K562 (cell line): Measurements from ENCODE around the gene CRADD. TPM values are rescaled to one million over a fixed set of nuclear protein-coding genes. Genes with fewer than 3 reads are reported as not detected.

Experiments
- DIDO1 ChIP-seq: fragments of 450-650 bp; IDR thresholded peaks from 2 replicates; pipeline ENCODE4 v1.6.1; 2016; ENCODE audit warnings: low read depth, missing biosample characterization, missing genetic modification characterization
- HCFC1 ChIP-seq: IDR thresholded peaks from 2 replicates; pipeline ENCODE4 v1.6.1; 2012; ENCODE audit warnings: low read depth, low read length, improper control_type of control experiment
- HDAC2 ChIP-seq: fragments of 450-650 bp; IDR thresholded peaks from 2 replicates; pipeline ENCODE4 v1.6.1; 2016; ENCODE audit warnings: mild to moderate bottlenecking
- KAT2B ChIP-seq: IDR thresholded peaks from one replicate; pipeline ENCODE4 v1.6.1; 2012; ENCODE audit warnings: low read depth, mild to moderate bottlenecking, control low read depth, inconsistent platforms, low read length, moderate library complexity
- MAFG ChIP-seq: fragments of 450-650 bp; conservative IDR thresholded peaks from 2 replicates; pipeline ENCODE4 v1.6.1; 2016; ENCODE audit warnings: missing genetic modification characterization, missing compliant biosample characterization
- MAFK ChIP-seq: IDR thresholded peaks from 2 replicates; pipeline ENCODE4 v1.6.1; 2011; ENCODE audit warnings: low read length, improper control_type of control experiment
- NUFIP1 ChIP-seq: fragments of 450-650 bp; IDR thresholded peaks from 2 replicates; pipeline ENCODE4 v1.6.1; 2018; ENCODE audit not compliant: partially characterized antibody
- PTTG1 ChIP-seq: fragments of 450-650 bp; IDR thresholded peaks from 2 replicates; pipeline ENCODE4 v1.6.1; 2016; ENCODE audit warnings: low read depth, mild to moderate bottlenecking, missing genetic modification characterization, missing compliant biosample characterization
- TARDBP ChIP-seq: fragments of 450-650 bp; IDR thresholded peaks from 2 replicates; pipeline ENCODE4 v1.6.1; 2016
- ZC3H8 ChIP-seq: fragments of 450-650 bp; IDR thresholded peaks from 2 replicates; pipeline ENCODE4 v1.6.1; 2017
- ZNF121 ChIP-seq: sonication (generic); formaldehyde crosslinking; conservative IDR thresholded peaks from 2 replicates; pipeline ENCODE4 v1.8.0; 2022; ENCODE audit warnings: missing genetic modification reagents
- ZNF239 ChIP-seq: fragments of 250-450 bp; sonication (Bioruptor Pico); IDR thresholded peaks from 2 replicates; pipeline ENCODE4 v1.4.0; 2020; ENCODE audit warnings: mild to moderate bottlenecking
- ZNF436 ChIP-seq: fragments of 250-450, 450-650 bp; sonication (Bioruptor Pico); formaldehyde crosslinking; IDR thresholded peaks from 2 replicates; pipeline ENCODE4 v1.7.0; 2020; ENCODE audit warnings: mild to moderate bottlenecking
- ZNF707 ChIP-seq: fragments of 250-450 bp; sonication (Bioruptor Pico); conservative IDR thresholded peaks from 2 replicates; pipeline ENCODE4 v1.8.0; 2022; ENCODE audit warnings: inconsistent platforms, mild to moderate bottlenecking, moderate library complexity
- ZNF785 ChIP-seq: fragments of 250-450 bp; sonication (Bioruptor Pico); IDR thresholded peaks from 2 replicates; pipeline ENCODE4 v1.4.0; 2020; ENCODE audit warnings: mild to moderate bottlenecking
- polyA plus RNA-seq, 8 experiments: library from polyadenylated mRNA; depleted of rRNA in 4 of 8; stranded (reverse) in 5 of 8; unstranded in 3 of 8; fragments of >200 nt; fragmentation: Nextera tagmentation in 2 of 8; fragmentation: Illumina TruSeq in 1 of 8; extraction: Ambion mirVana in 2 of 8; extraction: Trizol in 1 of 8; gene quantifications; 2 replicates each; pipeline versions ENCODE4 v1.2.1 to v1.2.3, GENCODE V29; 2011 to 2014; ENCODE audit warnings: inconsistent platforms in 1 of 8, missing spikeins in 1 of 8
- total RNA-seq, 7 experiments: library from RNA; depleted of rRNA in 6 of 7; stranded (reverse); fragments of >200 nt in 6 of 7; fragmentation: Illumina TruSeq in 2 of 7; extraction: Trizol in 2 of 7; gene quantifications; 2 replicates each; pipeline versions ENCODE4 v1.2.1 to v1.2.3, GENCODE V29; 2011 to 2021; ENCODE audit warnings: low replicate concordance in 1 of 7
- TF ChIP-seq, protein P1 (sequence below): IDR thresholded peaks from 2 replicates; pipeline ENCODE4 v1.6.1; 2012; ENCODE audit warnings: low read depth, low read length, improper control_type of control experiment, borderline replicate concordance
- TF ChIP-seq, protein P2 (sequence below): sonication (generic); formaldehyde crosslinking; IDR thresholded peaks from 2 replicates; pipeline ENCODE4 v1.8.0; 2023; ENCODE audit warnings: missing genetic modification reagents, mild to moderate bottlenecking, borderline replicate concordance
- TF ChIP-seq, protein P3 (sequence below): sonication (generic); formaldehyde crosslinking; IDR thresholded peaks from 2 replicates; pipeline ENCODE4 v1.8.0; 2022; ENCODE audit warnings: mild to moderate bottlenecking, missing genetic modification reagents

The CRADD gene
- total and polyA plus RNA-seq, 9 of the 15 experiments (the other 6 are each of a cell fraction or from before 2014, with no cell fraction given) = 20.5 to 41.1 (median 25.9) TPM

DNA sequence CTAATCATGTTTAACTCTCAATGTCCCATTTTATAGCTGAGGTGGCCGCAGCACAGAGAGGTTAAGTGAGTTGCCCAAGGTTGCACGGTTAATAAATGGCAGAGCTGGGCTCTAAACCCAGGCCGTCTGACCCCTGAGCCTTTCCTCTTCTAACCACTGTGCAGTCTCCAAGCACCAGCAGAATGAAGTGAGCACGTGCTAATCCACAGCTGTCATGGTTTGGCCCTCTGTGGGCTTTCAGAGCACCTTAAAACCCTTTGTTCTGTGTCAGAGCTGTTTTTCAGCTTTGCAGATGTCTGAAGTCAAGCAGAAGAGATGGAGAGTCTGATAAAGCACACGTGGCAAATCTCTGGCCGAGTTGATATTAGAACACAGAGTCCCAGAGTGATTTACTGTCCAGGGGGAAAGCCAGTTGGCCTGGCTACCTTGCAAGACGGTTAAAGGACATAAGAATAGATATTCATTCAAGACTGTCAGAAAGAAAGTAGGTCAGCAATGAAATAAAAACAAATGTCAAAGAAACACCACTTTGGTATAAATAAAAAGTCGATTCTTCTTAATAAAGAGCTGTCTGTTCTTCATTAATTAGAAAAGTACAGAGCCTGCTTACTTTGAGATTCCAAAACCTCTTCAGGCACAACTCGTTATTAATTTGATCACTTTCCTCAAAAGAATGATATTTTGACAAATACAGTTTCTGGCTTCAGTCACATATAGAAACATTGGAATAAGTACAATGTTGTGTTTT lies 107.3 kb downstream of the CRADD start (continued):
- no peak for TF ChIP-seq HCFC1
- no peak for TF ChIP-seq MAFG (tag)
- TF ChIP-seq, protein P1, sequence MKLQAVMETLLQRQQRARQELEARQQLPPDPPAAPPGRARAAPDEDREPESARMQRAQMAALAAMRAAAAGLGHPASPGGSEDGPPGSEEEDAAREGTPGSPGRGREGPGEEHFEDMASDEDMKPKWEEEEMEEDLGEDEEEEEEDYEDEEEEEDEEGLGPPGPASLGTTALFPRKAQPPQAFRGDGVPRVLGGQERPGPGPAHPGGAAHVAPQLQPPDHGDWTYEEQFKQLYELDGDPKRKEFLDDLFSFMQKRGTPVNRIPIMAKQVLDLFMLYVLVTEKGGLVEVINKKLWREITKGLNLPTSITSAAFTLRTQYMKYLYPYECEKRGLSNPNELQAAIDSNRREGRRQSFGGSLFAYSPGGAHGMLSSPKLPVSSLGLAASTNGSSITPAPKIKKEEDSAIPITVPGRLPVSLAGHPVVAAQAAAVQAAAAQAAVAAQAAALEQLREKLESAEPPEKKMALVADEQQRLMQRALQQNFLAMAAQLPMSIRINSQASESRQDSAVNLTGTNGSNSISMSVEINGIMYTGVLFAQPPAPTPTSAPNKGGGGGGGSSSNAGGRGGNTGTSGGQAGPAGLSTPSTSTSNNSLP = 0 out of 2 replicates have a peak, but pooled peaks have one; percentile 2
- TF ChIP-seq DIDO1 = 0 out of 2 replicates have a peak, but pooled peaks have one; percentile 54
- no peak for TF ChIP-seq ZNF239 (CRISPR knock-in tag)
- no peak for TF ChIP-seq ZNF121
- no peak for TF ChIP-seq TARDBP
- TF ChIP-seq ZNF707 (CRISPR knock-in tag) = no peak
- no peak for TF ChIP-seq ZC3H8
- TF ChIP-seq, protein P2, sequence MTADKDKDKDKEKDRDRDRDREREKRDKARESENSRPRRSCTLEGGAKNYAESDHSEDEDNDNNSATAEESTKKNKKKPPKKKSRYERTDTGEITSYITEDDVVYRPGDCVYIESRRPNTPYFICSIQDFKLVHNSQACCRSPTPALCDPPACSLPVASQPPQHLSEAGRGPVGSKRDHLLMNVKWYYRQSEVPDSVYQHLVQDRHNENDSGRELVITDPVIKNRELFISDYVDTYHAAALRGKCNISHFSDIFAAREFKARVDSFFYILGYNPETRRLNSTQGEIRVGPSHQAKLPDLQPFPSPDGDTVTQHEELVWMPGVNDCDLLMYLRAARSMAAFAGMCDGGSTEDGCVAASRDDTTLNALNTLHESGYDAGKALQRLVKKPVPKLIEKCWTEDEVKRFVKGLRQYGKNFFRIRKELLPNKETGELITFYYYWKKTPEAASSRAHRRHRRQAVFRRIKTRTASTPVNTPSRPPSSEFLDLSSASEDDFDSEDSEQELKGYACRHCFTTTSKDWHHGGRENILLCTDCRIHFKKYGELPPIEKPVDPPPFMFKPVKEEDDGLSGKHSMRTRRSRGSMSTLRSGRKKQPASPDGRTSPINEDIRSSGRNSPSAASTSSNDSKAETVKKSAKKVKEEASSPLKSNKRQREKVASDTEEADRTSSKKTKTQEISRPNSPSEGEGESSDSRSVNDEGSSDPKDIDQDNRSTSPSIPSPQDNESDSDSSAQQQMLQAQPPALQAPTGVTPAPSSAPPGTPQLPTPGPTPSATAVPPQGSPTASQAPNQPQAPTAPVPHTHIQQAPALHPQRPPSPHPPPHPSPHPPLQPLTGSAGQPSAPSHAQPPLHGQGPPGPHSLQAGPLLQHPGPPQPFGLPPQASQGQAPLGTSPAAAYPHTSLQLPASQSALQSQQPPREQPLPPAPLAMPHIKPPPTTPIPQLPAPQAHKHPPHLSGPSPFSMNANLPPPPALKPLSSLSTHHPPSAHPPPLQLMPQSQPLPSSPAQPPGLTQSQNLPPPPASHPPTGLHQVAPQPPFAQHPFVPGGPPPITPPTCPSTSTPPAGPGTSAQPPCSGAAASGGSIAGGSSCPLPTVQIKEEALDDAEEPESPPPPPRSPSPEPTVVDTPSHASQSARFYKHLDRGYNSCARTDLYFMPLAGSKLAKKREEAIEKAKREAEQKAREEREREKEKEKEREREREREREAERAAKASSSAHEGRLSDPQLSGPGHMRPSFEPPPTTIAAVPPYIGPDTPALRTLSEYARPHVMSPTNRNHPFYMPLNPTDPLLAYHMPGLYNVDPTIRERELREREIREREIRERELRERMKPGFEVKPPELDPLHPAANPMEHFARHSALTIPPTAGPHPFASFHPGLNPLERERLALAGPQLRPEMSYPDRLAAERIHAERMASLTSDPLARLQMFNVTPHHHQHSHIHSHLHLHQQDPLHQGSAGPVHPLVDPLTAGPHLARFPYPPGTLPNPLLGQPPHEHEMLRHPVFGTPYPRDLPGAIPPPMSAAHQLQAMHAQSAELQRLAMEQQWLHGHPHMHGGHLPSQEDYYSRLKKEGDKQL (CRISPR knock-in tag) = no peak
- no peak for TF ChIP-seq PTTG1 (tag)
- TF ChIP-seq HDAC2 = peak; percentile 75; the same call in 1 of the 2 replicates
- 0 out of 2 replicates have a peak, but pooled peaks have one; percentile 18 for TF ChIP-seq MAFK
- no peak for TF ChIP-seq NUFIP1
- TF ChIP-seq ZNF436 (CRISPR knock-in tag) = no peak
- TF ChIP-seq, protein P3, sequence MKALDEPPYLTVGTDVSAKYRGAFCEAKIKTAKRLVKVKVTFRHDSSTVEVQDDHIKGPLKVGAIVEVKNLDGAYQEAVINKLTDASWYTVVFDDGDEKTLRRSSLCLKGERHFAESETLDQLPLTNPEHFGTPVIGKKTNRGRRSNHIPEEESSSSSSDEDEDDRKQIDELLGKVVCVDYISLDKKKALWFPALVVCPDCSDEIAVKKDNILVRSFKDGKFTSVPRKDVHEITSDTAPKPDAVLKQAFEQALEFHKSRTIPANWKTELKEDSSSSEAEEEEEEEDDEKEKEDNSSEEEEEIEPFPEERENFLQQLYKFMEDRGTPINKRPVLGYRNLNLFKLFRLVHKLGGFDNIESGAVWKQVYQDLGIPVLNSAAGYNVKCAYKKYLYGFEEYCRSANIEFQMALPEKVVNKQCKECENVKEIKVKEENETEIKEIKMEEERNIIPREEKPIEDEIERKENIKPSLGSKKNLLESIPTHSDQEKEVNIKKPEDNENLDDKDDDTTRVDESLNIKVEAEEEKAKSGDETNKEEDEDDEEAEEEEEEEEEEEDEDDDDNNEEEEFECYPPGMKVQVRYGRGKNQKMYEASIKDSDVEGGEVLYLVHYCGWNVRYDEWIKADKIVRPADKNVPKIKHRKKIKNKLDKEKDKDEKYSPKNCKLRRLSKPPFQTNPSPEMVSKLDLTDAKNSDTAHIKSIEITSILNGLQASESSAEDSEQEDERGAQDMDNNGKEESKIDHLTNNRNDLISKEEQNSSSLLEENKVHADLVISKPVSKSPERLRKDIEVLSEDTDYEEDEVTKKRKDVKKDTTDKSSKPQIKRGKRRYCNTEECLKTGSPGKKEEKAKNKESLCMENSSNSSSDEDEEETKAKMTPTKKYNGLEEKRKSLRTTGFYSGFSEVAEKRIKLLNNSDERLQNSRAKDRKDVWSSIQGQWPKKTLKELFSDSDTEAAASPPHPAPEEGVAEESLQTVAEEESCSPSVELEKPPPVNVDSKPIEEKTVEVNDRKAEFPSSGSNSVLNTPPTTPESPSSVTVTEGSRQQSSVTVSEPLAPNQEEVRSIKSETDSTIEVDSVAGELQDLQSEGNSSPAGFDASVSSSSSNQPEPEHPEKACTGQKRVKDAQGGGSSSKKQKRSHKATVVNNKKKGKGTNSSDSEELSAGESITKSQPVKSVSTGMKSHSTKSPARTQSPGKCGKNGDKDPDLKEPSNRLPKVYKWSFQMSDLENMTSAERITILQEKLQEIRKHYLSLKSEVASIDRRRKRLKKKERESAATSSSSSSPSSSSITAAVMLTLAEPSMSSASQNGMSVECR (CRISPR knock-in tag) = no peak
- TF ChIP-seq ZNF785 (CRISPR knock-in tag) = no peak
- no peak for TF ChIP-seq KAT2B
